ENCODE measurements around the gene POLRMT. TPM values are rescaled to one million over a fixed set of nuclear protein-coding genes. Genes with fewer than 3 reads are reported as not detected.
A peak's percentile ranks its signal among the peaks of the same experiment; 100 is the strongest.

Gene POLRMT
- total RNA-seq, 4 donors from 2014 or later, result 43.9 to 83.4 (median 73.8) TPM

GRCh38 chr19:662962-663681 is 29.8 kb upstream of the POLRMT start, which contains the start of gene RNF126:
RNF126 (minus strand) TSS chr19:663214; CDS start chr19:663121, 93 bp downstream.
- peak within 1 kb of the TSS; percentile 88 to 97 (median 91) for H3K4me3 ChIP-seq
- peak in 1 of 5 experiments; percentile 14 for TF ChIP-seq CTCF (IDR thresholded peaks at IDR 0.05 in 4 of 5, conservative IDR thresholded peaks at IDR 0.05 in 1 of 5)
- peak; percentile 83 to 90 for TF ChIP-seq POLR2A (IDR thresholded peaks at IDR 0.05)
- H3K27ac ChIP-seq, result peak within 1 kb of the TSS; percentile 93 to 100 (median 96)
- no peaks in the 10 kb centered on the region for H3K27me3 ChIP-seq
- H3K9me3 ChIP-seq, result no peaks in the 10 kb centered on the region
- intact Hi-C loops (cut with DNase I; ENCODE audit: low total_unique reads), result loop anchor here (1.0 to 10.0 kb wide), 5 partner anchors 17 to 262 kb away; partner anchors contain the start of genes ARID3A, BSG, POLRMT and PTBP1
- in situ Hi-C loops (cut with MboI; ENCODE audit: low sequenced_read_pairs in 4 of 4), result loop anchor here in 1 of 4 donors (10.0 kb wide), 1 partner anchor 72 kb away; no protein-coding TSS in a partner anchor
- no peaks in the 10 kb centered on the region for H3K36me3 ChIP-seq
- ATAC-seq (peak; percentile 83 to 89), DNase-seq (peak; percentile 83 to 92)
- H3K4me1 ChIP-seq, result peaks cover 28 to 59% of the 10 kb centered on the region in 2 donors

- H3K36me3 ChIP-seq, result no peaks in the 10 kb centered on the region
- H3K27me3 ChIP-seq, result no peaks in the 10 kb centered on the region
- in situ Hi-C loops (cut with MboI; ENCODE audit: low sequenced_read_pairs in 4 of 4), result loop anchor here in 1 of 4 donors (10.0 kb wide), 1 partner anchor 72 kb away; no protein-coding TSS in a partner anchor
- H3K27ac ChIP-seq, result peak overlapping the region; percentile 78 to 93 (median 90)
- TF ChIP-seq POLR2A (IDR thresholded peaks at IDR 0.05) (peak in 1 of 2 donors; percentile 15), CTCF (IDR thresholded peaks at IDR 0.05 in 4 of 5, conservative IDR thresholded peaks at IDR 0.05 in 1 of 5) (no peak)
- no peaks in the 10 kb centered on the region for H3K9me3 ChIP-seq
- H3K4me1 ChIP-seq, result peaks cover 28 to 65% of the 10 kb centered on the region in 2 donors
- H3K4me3 ChIP-seq, result peak overlapping the region; percentile 88 to 97 (median 91)
- intact Hi-C loops (cut with DNase I; ENCODE audit: low total_unique reads), result loop anchor here (2.0 to 10.0 kb wide), 3 partner anchors 90 to 262 kb away; partner anchors contain the start of genes ARID3A, BSG and PTBP1
- no peak for DNase-seq
- ATAC-seq, result peak in 1 of 2 donors; percentile 8
Observed at GRCh38 chr19:662207-662961, 29.0 kb upstream of the POLRMT start.

GRCh38 chr19:661427-662196 is 28.3 kb upstream of the POLRMT start:
- no peak for ATAC-seq
- Histone ChIP-seq H3K27me3 (no peaks in the 10 kb centered on the region), H3K36me3 (no peaks in the 10 kb centered on the region), H3K4me1 (peaks cover 28 to 70% of the 10 kb centered on the region in 2 donors), H3K4me3 (peak overlapping the region; percentile 88 to 97 (median 91)), H3K9me3 (no peaks in the 10 kb centered on the region), H3K27ac (peak overlapping the region; percentile 78 to 93 (median 90))
- in situ Hi-C loops (cut with MboI; ENCODE audit: low sequenced_read_pairs in 4 of 4) (loop anchor here in 1 of 4 donors (10.0 kb wide), 1 partner anchor 73 kb away; no protein-coding TSS in a partner anchor), intact Hi-C loops (cut with DNase I; ENCODE audit: low total_unique reads) (loop anchor here (2.0 to 10.0 kb wide), 3 partner anchors 89 to 263 kb away; partner anchors contain the start of genes ARID3A, BSG and PTBP1)
- TF ChIP-seq CTCF (IDR thresholded peaks at IDR 0.05 in 4 of 5, conservative IDR thresholded peaks at IDR 0.05 in 1 of 5) (no peak), POLR2A (IDR thresholded peaks at IDR 0.05) (no peak)
- DNase-seq, result no peak
